ENCODE measurements around the gene YTHDC1.

GRCh38 chr4:68399306-68399705, 49.4 kb upstream of the YTHDC1 start:
- TF ChIP-seq POLR2A (IDR thresholded peaks at IDR 0.05): no peak
- TF ChIP-seq CTCF (IDR thresholded peaks at IDR 0.05): no peak
